GM19372 (cell line): ENCODE measurements around the gene FAM151A.

Source experiments
- ATAC-seq: cut with Tn5 transposase; IDR thresholded peaks from one replicate; pipeline ENCODE4 v1.9.1; 2021; ENCODE audit warnings: mild to moderate bottlenecking, low read depth, moderate library complexity; ENCODE audit not compliant: unreplicated experiment

Gene FAM151A

GRCh38 chr1:54604572-54605370 lies 18.6 kb downstream of the FAM151A start:
- ATAC-seq, result no peak

- no peak for ATAC-seq
These were observed 19.3 kb downstream of the FAM151A start for GRCh38 chr1:54604051-54604450.

GRCh38 chr1:54603241-54603640 lies 20.1 kb downstream of the FAM151A start:
- ATAC-seq, result no peak

- ATAC-seq, result no peak
These were observed 20.8 kb downstream of the FAM151A start for GRCh38 chr1:54602554-54602953.

- ATAC-seq, result no peak
These were observed 21.6 kb downstream of the FAM151A start for GRCh38 chr1:54601730-54602129.

- no peak for ATAC-seq
These were observed 22.2 kb downstream of the FAM151A start for GRCh38 chr1:54600947-54601721.

GRCh38 chr1:54599211-54599823 lies 24.0 kb downstream of the FAM151A start:
- no peak for ATAC-seq

GRCh38 chr1:54597455-54598030 lies 25.8 kb downstream of the FAM151A start:
- no peak for ATAC-seq

- ATAC-seq, result no peak
These were observed 26.6 kb downstream of the FAM151A start for GRCh38 chr1:54596756-54597155.

GRCh38 chr1:54595956-54596498 lies 27.3 kb downstream of the FAM151A start:
- no peak for ATAC-seq

GRCh38 chr1:54594463-54594862 lies 28.9 kb downstream of the FAM151A start:
- ATAC-seq, result no peak

- ATAC-seq, result no peak
These were observed 29.7 kb downstream of the FAM151A start for GRCh38 chr1:54593571-54594160.

GRCh38 chr1:54591127-54591756 lies 32.1 kb downstream of the FAM151A start:
- ATAC-seq, result no peak

GRCh38 chr1:54588377-54588776 lies 34.9 kb downstream of the FAM151A start:
- no peak for ATAC-seq

- no peak for ATAC-seq
These were observed 37.9 kb downstream of the FAM151A start for GRCh38 chr1:54585181-54586066.

- no peak for ATAC-seq
These were observed 38.8 kb downstream of the FAM151A start for GRCh38 chr1:54584575-54584974.

- no peak for ATAC-seq
These were observed 39.5 kb downstream of the FAM151A start for GRCh38 chr1:54583871-54584270.

- ATAC-seq, result no peak
These were observed 40.0 kb downstream of the FAM151A start for GRCh38 chr1:54583307-54583686.
